Head of caudate nucleus (tissue), 42 donors: ENCODE results near the gene AIMP1.

Experiments used
- DNase-seq, 42 donors: peaks; one replicate each; pipeline versions ENCODE4 v3.0.0 to v3.0.0-alpha.2; 2020 to 2021; ENCODE audit warnings: mixed read lengths in 7 of 42
- intact Hi-C: fragments of 100-400 bp; cut with DNase I; formaldehyde crosslinking; loops from one replicate; pipeline ENCODE4 v1.15.0; 2022

AIMP1 gene

DNA sequence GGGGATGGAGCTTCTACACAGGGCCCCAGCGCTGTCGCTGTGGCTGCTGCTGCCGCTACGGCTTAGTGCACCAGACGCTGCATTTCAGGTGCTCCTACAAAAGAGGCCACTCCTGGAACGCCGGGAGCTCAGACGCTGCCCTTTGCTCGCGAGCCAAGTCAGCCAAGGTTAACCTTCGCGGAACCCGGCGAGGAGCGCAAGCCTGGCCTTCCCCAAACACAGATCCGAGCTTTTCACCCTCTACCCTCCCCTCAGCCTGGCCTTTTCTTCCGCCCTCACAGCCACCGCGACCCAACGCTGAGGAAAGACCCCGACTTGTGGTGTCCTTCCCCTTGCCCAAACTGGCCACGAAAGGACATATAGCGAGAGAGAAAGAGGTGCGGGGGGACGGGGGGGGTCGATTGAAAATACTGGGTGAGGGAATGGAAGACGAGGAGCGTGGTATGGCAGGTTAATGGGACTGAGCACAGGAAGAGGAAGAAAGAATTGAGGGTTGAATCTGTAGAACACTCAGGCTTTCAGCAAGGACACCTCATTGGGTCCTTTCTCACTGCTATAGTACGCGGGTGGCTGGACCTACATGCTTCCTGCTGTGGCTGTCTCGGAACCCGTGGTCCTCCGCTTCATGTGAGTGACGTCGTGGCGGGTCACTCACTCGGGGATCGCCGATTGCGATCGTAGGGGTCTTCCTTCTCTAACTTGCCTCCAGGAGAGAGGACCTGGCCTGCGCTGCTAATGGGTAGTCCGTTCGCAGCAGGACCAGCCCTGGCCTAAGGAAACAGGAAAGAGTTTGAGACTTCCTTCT, at the start of gene AIMP1, which contains the start of gene TBCK:
Gene AIMP1, plus strand, starts transcription at position 583 of the 805 bp plus-strand sequence. CDS start 8,460 bp downstream, outside the sequence.
Gene TBCK, minus strand, starts transcription at position 242 of the 805 bp plus-strand sequence. CDS start 7,249 bp downstream, outside the sequence.
- intact Hi-C loops, result no loop called here
- DNase-seq, result peak; percentile 83 to 96 (median 90)

DNA sequence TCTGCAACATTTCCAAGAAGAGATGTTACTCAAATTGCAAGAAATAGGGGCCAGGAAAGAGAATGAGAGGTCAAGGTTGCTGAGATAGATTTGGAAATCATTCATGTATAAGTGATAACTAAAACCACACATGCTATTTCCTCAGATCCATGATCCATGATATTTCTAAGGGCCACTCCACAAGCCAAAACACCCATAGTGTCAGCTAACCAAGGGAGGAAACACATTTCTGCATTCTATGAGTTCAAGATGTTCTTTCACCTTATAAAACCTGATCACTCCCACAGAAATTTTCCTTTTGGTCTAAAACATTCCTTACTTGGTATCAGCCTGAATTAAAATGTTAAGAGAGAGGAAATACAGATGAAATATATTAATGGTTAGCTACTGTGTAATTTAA, 47.6 kb upstream of the AIMP1 start:
- intact Hi-C loops, result no loop called here
- DNase-seq, result no peak

DNA sequence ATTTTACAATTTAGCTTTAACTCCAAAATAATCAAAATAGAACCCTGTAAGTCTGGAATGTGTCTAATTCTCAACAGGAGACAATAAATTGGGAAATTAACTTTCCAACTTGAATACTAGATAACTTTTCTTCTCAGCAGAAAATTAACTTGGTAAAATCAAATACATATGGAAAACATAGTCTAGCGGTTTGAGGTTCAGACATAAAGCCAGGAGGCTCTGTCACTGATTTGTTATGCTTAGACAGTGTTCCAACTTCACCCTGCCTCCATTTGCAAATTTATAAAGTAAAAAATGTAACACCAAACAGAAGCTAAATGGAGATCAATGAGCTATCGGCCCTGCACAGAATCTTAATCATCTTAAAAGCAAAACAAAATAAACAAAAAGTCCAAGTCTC, 46.6 kb upstream of the AIMP1 start:
- intact Hi-C loops, result no loop called here

GRCh38 chr4:106270736-106271135, 45.6 kb upstream of the AIMP1 start:
- DNase-seq, result no peak
- intact Hi-C loops, result no loop called here

More for the DNA sequence above, 46.6 kb upstream of the AIMP1 start:
- no peak for DNase-seq

DNA sequence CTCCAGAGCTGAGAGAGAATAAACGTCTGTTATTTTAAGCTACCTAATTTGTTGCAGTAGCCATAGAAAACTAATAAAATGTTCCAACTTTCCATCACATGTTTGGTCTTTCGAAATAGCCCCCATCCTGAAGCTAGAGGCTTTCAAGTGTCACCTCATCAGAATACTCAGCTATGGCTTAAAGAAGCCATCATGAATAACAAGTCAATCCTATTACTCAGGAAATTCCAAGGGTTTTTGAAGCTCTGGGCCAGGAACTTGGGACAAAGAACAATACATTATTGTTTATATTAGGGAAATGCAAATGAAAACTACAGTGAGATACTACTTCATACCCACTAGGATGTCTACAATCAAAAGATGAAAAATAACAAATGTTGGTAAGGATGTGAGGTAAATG, 42.5 kb upstream of the AIMP1 start:
- DNase-seq, result no peak
- intact Hi-C loops, result no loop called here

GRCh38 chr4:106277140-106277675, 39.1 kb upstream of the AIMP1 start:
- intact Hi-C loops, result no loop called here
- DNase-seq, result no peak

DNA sequence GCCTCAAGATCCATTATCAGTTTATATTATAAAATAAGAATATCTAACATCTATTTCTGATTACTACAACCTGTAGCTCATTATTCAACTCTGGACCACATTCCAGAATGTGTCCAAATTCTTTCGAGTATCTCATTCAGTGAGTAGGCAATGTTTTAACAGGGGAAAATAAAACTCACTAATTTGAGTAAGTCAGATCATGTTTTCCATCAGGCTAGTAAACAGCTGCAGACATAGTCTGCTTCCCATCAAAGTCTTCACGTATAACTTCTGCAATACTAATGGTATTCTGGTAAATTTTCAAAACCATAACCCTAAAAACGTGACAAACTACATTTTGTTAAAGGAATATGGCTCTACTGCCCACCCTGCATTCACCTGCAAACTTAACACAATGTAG, 32.1 kb upstream of the AIMP1 start:
- DNase-seq, result no peak
- intact Hi-C loops, result no loop called here

- no peak for DNase-seq
- intact Hi-C loops, result no loop called here
Observed at GRCh38 chr4:106286611-106287010, 29.7 kb upstream of the AIMP1 start.

GRCh38 chr4:106287353-106287969, 28.9 kb upstream of the AIMP1 start:
- intact Hi-C loops, result no loop called here
- DNase-seq, result no peak

- DNase-seq, result no peak
- intact Hi-C loops, result no loop called here
Observed at GRCh38 chr4:106289737-106290136, 26.6 kb upstream of the AIMP1 start.

- intact Hi-C loops, result no loop called here
- DNase-seq, result no peak
Observed at GRCh38 chr4:106291678-106292077, 24.7 kb upstream of the AIMP1 start.

GRCh38 chr4:106294062-106294461, 22.3 kb upstream of the AIMP1 start:
- DNase-seq, result no peak
- intact Hi-C loops, result no loop called here

DNA sequence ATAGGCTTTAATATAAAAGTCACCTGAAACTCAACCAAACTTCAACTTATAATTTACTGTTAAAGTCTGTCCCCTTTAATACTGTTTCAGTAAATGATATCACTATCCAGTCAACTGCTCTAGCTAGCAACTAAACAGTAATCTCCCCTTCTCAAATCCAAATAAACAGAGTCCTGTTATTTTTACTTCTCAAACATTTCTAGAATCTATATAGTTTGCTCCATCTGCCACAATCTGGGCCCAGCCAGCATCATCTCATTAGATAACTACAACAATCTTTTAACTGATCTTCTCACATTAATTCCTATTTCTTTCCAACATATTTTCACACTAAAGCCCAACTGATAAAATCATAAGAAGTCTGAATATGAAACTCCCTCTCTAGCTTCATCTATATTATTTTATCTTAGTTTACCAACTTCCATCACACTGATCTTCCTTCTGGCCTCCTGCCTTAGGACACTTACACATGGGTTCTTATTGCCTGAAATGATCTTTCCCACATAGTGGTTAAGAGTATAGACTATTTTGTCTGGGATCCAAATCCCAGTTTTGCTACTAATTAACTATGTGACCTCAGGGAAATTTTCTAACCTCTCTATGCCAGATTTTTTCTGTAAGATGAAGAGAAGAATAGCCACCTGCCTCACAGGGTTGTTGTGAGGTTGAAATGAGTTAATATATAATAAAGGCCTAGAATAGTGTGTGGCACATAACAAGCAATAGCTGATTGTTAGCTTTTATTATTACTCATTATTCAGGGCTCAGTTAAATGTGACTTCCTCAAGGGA, 18.9 kb upstream of the AIMP1 start:
- no peak for DNase-seq
- intact Hi-C loops, result no loop called here

DNA sequence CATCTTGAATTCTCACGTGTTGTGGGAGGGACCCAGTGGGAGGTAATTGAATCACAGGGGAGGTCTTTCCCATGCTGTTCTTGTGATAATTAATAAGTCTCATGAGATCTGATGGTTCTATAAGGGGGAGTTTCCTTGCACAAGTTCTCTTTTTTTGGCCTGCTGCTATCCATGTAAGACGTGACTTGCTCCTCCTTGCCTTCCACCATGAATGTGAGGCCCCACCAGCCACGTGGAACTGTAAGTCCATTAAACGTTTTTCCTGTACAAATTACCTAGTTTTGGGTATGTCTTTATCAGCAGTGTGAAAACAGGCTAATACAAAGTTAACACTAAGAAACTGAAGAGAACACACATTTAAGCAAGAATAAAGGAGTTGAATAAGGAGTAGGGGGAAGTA, 16.4 kb upstream of the AIMP1 start:
- intact Hi-C loops, result no loop called here

GRCh38 chr4:106301393-106302061, 14.8 kb upstream of the AIMP1 start:
- intact Hi-C loops, result no loop called here

More for the DNA sequence above, 16.4 kb upstream of the AIMP1 start:
- DNase-seq, result no peak

DNA sequence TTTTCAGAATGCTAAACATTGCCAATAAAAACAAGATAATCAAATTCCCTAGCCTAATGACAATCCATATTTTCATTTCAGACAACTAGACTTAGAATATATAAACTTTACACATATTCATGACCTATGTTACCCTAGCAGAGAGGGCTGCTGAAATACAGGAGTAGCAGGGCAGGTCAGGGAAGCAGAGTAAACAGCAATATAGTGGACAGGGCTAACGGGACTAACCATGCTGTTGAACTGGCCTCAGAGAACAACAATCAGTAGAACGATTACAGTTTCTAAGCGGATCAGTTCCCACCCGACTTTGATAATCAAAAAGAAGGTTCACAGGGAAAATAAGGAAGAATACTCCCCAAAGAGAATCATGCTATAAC, 14.3 kb upstream of the AIMP1 start:
- DNase-seq, result no peak
- intact Hi-C loops, result no loop called here

More at GRCh38 chr4:106301393-106302061, 14.8 kb upstream of the AIMP1 start:
- no peak for DNase-seq

GRCh38 chr4:106303548-106304281, 12.6 kb upstream of the AIMP1 start:
- intact Hi-C loops, result no loop called here
- DNase-seq, result no peak

DNA sequence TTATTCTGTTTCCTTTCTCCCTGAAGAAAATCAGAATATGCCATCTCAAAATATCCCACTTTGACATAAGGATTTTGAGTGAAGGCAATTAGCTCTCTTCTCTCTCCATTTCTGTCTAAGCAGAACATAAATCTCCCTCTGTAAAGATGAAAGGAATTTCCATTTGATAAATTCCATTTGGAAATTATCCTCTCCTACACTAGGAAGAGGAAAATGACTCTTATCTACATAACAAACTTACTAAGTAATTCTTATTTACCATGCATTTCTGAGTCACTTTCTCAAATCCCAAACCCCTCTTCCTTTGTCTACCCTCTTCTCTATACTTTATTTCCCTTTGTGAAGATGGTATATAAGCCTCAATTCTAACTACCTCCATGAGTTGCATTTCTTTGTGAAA, 11.7 kb upstream of the AIMP1 start:
- intact Hi-C loops, result no loop called here

More for the DNA sequence above, 11.7 kb upstream of the AIMP1 start:
- no peak for DNase-seq
